Nephron (organoid): Measurements from ENCODE around the gene TNXB.
"Not testable (repeated sequence)": the region's sequence is repeated elsewhere in the genome, so short reads cannot be mapped to it uniquely, and the experiment has no call there.

ENCODE experiments used
- H3K27ac Mint-ChIP-seq, 3 experiments: 2 replicates each; pipeline ENCODE4 v1.8.0; 2020; ENCODE audit warnings: mixed read lengths in 3 of 3, mild to moderate bottlenecking in 2 of 3, moderate library complexity in 1 of 3
- H3K27me3 Mint-ChIP-seq: 2 replicates; pipeline ENCODE4 v1.8.0; 2021; ENCODE audit warnings: low read depth, mild to moderate bottlenecking, moderate library complexity, mixed read lengths
- H3K36me3 Mint-ChIP-seq: 2 replicates; pipeline ENCODE4 v1.8.0; 2020; ENCODE audit warnings: low read depth, mixed read lengths
- H3K4me1 Mint-ChIP-seq: 2 replicates; pipeline ENCODE4 v1.8.0; 2020; ENCODE audit warnings: mixed read lengths
- H3K4me3 Mint-ChIP-seq, 3 experiments: 2 replicates each; pipeline ENCODE4 v1.8.0; 2020; ENCODE audit warnings: mild to moderate bottlenecking in 3 of 3, mixed read lengths in 3 of 3, moderate library complexity in 2 of 3
- H3K9me3 Mint-ChIP-seq: 2 replicates; pipeline ENCODE4 v1.8.0; 2020; ENCODE audit warnings: mixed read lengths
- TF ChIP-seq, protein P1 (sequence below), 3 experiments: fragments of 200-600 bp; sonication (generic); IDR thresholded peaks; one replicate each; pipeline ENCODE4 v1.5.0; 2021; ENCODE audit warnings: antibody characterized with exemption in 3 of 3; ENCODE audit not compliant: unreplicated experiment in 3 of 3

TNXB gene

DNA sequence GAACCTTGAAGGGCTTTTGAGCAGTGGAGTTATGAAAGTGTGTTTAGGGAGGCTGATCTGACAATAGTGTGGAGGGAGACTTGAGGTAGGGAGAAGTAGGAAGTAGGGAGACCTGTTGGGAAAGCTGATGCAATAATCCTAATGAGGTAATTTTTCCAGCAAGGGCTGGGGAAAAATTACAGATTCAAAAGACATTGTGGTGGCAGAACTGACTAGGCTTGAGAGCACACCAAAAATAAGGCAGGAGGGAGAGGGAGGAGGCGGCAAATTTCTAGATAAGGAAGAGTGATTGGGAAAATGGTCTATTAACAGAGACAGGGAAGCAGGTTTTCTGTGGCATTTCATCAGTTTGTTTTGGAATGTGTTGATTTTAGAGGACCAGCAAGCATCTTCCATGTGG, 37.1 kb upstream of the TNXB start:
- TF ChIP-seq, protein P1, sequence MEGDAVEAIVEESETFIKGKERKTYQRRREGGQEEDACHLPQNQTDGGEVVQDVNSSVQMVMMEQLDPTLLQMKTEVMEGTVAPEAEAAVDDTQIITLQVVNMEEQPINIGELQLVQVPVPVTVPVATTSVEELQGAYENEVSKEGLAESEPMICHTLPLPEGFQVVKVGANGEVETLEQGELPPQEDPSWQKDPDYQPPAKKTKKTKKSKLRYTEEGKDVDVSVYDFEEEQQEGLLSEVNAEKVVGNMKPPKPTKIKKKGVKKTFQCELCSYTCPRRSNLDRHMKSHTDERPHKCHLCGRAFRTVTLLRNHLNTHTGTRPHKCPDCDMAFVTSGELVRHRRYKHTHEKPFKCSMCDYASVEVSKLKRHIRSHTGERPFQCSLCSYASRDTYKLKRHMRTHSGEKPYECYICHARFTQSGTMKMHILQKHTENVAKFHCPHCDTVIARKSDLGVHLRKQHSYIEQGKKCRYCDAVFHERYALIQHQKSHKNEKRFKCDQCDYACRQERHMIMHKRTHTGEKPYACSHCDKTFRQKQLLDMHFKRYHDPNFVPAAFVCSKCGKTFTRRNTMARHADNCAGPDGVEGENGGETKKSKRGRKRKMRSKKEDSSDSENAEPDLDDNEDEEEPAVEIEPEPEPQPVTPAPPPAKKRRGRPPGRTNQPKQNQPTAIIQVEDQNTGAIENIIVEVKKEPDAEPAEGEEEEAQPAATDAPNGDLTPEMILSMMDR (IDR thresholded peaks at IDR 0.05; ENCODE audit: unreplicated experiment in 3 of 3), result no peak
- Mint-ChIP-seq H3K9me3 (no peaks in the 10 kb centered on the region), H3K4me1 (peaks cover 19% of the 10 kb centered on the region), H3K36me3 (peaks cover 6% of the 10 kb centered on the region), H3K27me3 (peaks cover 11% of the 10 kb centered on the region), H3K27ac (peak overlapping the region in 2 of 3 experiments; percentile 11 to 38), H3K4me3 (peak overlapping the region in 2 of 3 experiments; percentile 0 to 38)

DNA sequence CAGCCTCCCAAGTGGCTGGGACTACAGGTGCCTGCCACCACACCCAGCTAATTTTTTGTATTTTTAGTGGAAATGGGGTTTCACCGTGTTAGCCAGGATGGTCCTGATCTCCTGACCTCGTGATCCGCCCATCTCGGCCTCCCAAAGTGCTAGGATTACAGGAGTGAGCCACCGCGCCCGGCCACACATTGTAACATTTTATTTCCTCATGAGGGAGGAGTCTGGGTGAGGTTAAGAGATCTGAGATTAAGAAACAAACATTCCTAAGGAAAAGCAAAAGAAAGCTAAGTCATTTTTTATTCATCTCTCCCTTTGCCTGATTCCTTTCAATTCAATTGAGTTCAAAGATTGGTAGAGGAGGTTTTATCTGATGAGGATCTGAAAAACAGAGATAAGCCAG, 35.1 kb upstream of the TNXB start:
- not testable (repeated sequence) for H3K4me3 Mint-ChIP-seq, H3K27ac Mint-ChIP-seq, H3K36me3 Mint-ChIP-seq

DNA sequence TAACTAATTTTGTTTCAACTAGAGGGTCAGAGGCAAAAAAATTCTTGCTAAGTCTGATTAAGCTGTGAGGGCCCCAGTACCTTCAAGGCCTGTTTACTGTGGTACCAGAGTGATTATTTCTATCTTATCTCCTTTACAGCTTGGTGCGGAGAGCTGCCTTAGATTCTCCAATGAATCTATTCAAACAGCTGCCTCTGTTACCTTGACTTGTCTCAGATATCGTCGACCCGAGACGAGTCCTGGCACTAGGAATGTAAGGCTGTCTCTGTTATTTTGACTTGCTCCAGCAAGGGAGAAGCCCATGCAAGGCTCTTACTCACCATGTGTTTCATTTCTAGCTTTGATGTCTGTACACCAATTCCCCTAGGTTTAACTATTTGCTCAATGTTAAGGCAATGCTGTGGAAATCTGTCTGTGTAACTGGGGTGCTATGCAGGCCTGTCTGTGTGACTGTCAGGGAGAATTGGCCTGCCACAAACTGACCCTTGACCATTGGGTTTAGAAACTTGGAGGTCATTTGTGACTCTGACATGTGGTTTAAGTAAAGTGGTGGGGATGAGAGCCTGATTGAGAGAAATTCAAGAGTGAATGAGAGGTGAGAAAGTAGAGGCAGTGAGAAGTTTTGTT, 31.4 kb upstream of the TNXB start:
- H3K27ac Mint-ChIP-seq, result peak overlapping the region in 2 of 3 experiments; percentile 28 to 48
- peaks cover 4% of the 10 kb centered on the region for H3K4me1 Mint-ChIP-seq
- no peaks in the 10 kb centered on the region for H3K36me3 Mint-ChIP-seq
- no peak overlapping the region for H3K4me3 Mint-ChIP-seq
- peaks cover 8% of the 10 kb centered on the region for H3K27me3 Mint-ChIP-seq
- TF ChIP-seq, protein P1 (IDR thresholded peaks at IDR 0.05; ENCODE audit: unreplicated experiment in 3 of 3), result no peak
- H3K9me3 Mint-ChIP-seq, result no peaks in the 10 kb centered on the region

More for the DNA sequence above, 35.1 kb upstream of the TNXB start:
- peaks cover 11% of the 10 kb centered on the region for H3K4me1 Mint-ChIP-seq
- H3K27me3 Mint-ChIP-seq, H3K9me3 Mint-ChIP-seq: not testable (repeated sequence)

DNA sequence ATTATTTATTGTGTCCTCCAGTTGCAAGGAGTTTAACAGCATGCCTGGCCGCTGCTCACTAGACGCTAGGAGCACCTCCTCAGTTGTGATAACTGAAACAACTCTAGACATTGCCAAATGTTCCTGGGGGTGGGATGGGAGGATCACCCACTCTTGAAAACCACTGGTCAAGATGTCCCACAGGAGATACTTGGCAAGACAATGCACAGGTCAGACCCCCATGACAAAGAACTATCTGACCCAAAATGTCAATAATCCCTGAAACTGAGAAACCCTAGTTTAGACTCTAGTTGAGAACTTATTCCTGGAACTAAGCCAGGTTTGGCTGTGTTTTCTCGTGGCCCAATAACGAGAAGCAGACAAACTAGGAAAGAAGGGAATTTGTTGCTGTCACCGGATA, 30.5 kb upstream of the TNXB start:
- Mint-ChIP-seq H3K27me3 (peaks cover 8% of the 10 kb centered on the region), H3K4me1 (peaks cover 4% of the 10 kb centered on the region), H3K9me3 (no peaks in the 10 kb centered on the region), H3K4me3 (no peak overlapping the region), H3K27ac (peak overlapping the region in 1 of 3 experiments; percentile 23), H3K36me3 (no peaks in the 10 kb centered on the region)
- TF ChIP-seq, protein P1 (IDR thresholded peaks at IDR 0.05; ENCODE audit: unreplicated experiment in 3 of 3), result no peak

DNA sequence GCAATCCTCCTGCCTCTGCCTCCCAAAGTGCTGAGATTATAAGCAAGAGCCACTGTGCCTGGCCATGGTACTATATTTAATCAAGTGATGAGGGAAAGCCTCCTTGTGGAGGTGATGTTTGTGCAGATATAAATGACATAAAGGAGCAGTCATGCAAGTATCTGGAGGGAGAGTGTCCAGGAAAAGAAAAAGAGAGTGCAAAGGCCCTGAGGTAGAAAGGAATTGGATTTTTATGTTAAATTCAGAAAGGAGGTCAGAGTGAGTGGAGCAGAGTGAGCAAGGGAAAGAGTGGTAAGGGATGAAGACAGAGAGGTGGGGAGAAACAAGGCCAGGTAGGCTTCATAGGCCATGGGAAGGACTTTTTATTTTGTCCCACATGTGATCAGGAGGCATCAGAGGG, 28.3 kb upstream of the TNXB start:
- H3K4me1 Mint-ChIP-seq, result peaks cover 4% of the 10 kb centered on the region
- H3K9me3 Mint-ChIP-seq, result no peaks in the 10 kb centered on the region
- H3K27me3 Mint-ChIP-seq, result peaks cover 8% of the 10 kb centered on the region
- H3K27ac Mint-ChIP-seq, result no peak overlapping the region
- TF ChIP-seq, protein P1 (IDR thresholded peaks at IDR 0.05; ENCODE audit: unreplicated experiment in 3 of 3), result no peak
- H3K36me3 Mint-ChIP-seq, result no peaks in the 10 kb centered on the region
- H3K4me3 Mint-ChIP-seq, result no peak overlapping the region

DNA sequence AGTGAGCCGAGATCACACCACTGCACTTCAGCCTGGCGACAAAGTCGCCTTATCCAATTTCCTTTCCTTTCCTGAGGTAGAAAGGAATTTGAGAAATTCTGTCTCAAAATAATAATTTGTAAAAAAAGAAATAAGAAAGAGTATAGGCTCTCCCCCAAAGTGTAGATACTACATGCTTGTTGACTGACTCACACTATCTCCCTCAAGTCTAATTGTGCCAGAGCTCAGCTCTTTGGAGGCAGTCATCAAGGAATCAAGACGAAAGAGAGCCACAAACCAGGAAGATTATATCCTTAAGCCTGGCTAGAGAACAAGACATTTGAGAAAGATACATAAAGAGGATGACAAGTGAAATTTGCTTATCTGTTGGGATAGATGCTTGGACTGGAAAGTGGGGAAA, 24.6 kb upstream of the TNXB start:
- no peaks in the 10 kb centered on the region for H3K36me3 Mint-ChIP-seq
- TF ChIP-seq, protein P1 (IDR thresholded peaks at IDR 0.05; ENCODE audit: unreplicated experiment in 3 of 3), result no peak
- peaks cover 12% of the 10 kb centered on the region for H3K4me1 Mint-ChIP-seq
- H3K4me3 Mint-ChIP-seq, result no peak overlapping the region
- no peaks in the 10 kb centered on the region for H3K9me3 Mint-ChIP-seq
- H3K27me3 Mint-ChIP-seq, result peaks cover 4% of the 10 kb centered on the region
- H3K27ac Mint-ChIP-seq, result no peak overlapping the region
